GM18499 (cell line): Measurements from ENCODE around the gene DSTYK.
"Not testable (repeated sequence)": the region's sequence is repeated elsewhere in the genome, so short reads cannot be mapped to it uniquely, and the experiment has no call there.

Experiments
- ATAC-seq: cut with Tn5 transposase; IDR thresholded peaks from one replicate; pipeline ENCODE4 v1.9.1; 2021; ENCODE audit warnings: moderate number of reproducible peaks; ENCODE audit not compliant: insufficient read depth, unreplicated experiment

DSTYK gene

GRCh38 chr1:205186191-205186590, 25.3 kb downstream of the DSTYK start:
- ATAC-seq, result no peak

GRCh38 chr1:205183676-205184335, 27.7 kb downstream of the DSTYK start:
- no peak for ATAC-seq

- ATAC-seq, result no peak
Measured at GRCh38 chr1:205182930-205183329, 28.6 kb downstream of the DSTYK start.

DNA sequence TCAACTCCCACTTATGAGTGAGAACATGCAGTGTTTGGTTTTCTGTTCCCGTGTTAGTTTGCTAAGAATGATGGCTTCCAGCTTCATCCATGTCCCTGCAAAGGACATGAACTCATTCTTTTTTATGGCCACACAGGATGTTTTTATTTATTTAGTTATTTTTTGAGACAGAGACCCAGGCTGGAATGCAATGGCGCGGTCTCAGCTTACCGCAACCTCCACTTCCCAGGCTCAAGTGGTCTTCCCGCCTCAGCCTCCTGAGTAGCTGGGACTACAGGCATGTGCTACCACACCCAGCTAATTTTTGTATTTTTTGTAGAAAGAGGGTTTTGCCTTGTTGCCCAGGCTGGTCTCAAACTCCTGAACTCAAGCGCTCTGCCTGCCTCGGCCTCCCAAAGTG, 31.2 kb downstream of the DSTYK start:
- not testable (repeated sequence) for ATAC-seq

DNA sequence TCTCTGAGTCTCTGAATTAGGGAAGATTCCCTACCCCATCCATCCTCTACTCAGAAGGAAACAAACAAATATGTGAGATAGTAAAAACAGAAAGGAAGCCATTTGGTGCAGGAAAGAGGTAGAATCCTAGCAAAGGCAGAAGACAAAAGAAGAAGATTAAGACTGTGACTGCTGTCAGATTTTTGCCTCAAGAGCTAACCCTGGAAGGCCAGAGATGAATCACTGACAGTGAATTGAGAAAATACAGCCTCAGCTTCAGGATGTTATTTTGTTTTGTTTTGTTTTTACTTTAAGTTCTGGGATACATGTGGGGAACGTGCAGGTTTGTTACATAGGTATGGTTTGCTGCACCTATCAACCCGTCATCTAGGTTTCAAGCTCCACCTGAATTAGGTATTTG, 31.7 kb downstream of the DSTYK start:
- ATAC-seq, result no peak

DNA sequence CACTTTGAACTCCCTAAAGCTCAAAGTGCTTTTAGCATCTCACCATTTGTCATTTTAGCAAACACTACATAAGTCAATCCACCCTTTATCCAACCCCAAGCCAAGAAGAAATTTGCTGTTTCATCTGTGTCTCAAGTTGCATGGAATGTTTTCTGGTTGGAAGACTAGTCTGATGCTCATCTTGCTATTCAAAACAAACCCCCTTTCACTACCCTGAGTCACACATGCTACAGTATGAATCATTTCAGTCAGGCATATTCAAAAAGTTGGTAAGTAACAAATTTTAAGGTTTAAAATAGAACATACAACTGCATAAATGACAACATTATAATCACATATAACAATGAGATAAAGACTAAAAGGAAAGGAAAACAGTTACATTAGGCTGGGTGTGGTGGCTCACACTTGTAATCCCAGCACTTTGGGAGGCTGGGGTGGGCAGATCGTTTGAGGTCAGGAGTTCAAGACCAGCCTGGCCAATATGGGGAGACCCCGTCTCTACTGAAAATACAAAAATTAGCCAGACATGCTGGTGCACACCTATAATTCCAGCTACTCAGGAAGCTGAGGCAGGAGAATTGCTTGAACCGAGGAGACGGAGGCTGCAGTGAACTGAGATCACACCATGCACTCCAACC, 38.7 kb downstream of the DSTYK start:
- ATAC-seq, result no peak

GRCh38 chr1:205171369-205171768, 40.1 kb downstream of the DSTYK start:
- ATAC-seq, result no peak

GRCh38 chr1:205170532-205171269, 40.8 kb downstream of the DSTYK start:
- ATAC-seq, result no peak

DNA sequence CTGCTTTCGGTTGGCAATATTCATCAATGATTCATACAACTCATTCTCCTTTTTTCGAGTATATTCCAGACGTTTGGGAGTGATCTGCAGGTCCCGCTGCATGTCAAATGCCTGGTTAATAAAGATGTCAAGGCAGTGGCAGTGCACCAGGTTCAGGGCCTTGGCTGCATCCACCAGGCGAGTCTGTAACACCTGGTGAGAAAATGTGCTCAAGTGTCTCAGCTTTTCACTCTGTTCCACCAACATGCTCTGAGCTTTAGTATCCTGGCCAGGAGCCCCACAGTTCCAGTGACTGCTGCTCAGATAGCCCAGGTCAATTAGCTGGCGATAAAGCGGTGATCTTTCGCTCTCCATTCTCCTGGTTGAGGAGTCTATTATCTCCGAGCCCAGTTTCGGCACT, 42.3 kb downstream of the DSTYK start:
- ATAC-seq, result no peak

- no peak for ATAC-seq
Measured at GRCh38 chr1:205168291-205168690, 43.2 kb downstream of the DSTYK start.

DNA sequence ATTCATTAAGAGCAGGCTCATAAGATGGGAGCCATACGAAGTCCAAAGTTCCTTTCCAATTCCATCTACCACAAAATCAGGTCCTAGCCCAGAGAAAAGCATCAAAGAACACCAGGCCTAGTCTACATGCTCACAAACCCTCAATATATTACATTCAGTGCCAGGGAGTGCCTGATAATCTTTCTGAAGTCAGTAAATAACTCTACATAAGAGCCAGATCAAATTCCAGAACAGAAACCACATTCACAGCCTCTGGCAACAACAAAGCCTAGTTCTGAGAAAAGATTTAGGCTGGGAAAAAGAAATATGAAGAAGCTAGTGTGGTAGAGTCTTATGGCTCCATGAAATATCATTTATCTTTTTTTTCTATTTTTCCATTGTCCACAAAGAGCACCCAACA, 49.2 kb downstream of the DSTYK start:
- ATAC-seq, result no peak

- ATAC-seq, result no peak
Measured at GRCh38 chr1:205161076-205161475, 50.4 kb downstream of the DSTYK start.

DNA sequence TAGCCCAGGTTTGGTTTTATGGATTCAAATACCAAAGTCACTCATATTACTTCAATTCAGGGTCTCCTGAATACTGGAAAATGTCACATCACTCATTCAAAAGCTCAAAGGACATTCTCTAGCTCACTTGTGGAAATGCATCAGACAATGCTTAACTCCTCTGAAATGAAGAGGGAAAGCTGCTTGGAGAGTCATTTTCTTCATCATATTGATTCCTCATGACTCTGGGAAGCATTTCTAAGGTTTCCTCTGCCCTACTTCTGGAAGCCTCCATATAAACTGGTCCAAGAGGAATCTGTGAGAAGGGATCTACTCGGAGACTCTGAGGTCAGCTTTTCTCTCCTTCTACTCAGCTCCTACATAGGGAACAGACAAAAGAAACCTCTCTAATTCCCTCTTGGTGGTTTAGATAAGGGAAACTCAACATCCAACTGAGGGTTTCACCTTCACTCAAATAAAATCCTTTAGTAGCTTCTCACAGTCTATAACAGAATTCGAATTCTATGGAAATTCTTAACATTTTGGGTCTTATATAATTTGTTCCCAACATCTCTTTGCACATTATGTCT, 53.4 kb downstream of the DSTYK start:
- ATAC-seq, result no peak

GRCh38 chr1:205155665-205156377, 55.7 kb downstream of the DSTYK start:
- not testable (repeated sequence) for ATAC-seq

- no peak for ATAC-seq
Measured at GRCh38 chr1:205152505-205152904, 59.0 kb downstream of the DSTYK start.

DNA sequence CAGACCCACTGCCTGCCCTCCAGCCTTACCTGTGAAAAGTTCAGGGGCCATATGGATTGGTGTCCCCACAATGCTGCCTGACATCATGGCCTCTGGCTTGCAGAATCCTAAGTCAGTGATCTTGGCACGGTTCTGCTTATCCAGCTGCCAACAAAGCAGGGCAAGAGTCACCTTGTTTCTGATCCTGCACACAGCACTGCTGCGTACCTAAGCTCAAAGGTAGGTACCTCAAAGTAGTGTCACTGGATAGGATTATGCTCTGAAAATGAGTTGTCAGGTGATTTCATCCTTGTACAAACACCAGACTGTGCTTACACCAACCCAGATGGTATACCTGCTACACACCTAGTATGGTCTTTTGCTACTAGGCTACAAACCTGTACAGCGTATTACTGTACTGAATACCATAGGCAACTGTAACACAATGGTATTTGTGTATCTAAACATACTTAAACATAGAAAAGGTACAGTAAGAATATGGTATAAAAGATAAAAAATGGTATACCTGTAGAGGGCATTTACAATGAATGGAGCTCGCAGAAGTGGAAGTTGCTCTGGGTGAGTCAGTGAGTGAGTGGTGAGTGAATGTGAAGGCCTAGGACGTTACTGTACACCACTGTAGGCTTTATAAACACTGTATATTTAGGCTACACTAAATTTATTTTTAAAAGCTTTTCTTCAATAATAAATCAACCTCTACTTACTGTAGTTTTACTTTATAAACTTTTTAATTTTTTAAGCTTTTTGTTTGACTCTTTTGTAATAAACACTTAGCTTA, 60.7 kb downstream of the DSTYK start:
- ATAC-seq, result no peak

GRCh38 chr1:205147191-205147835, 64.2 kb downstream of the DSTYK start:
- ATAC-seq, result no peak

GRCh38 chr1:205144751-205145150, 66.8 kb downstream of the DSTYK start:
- ATAC-seq, result no peak

DNA sequence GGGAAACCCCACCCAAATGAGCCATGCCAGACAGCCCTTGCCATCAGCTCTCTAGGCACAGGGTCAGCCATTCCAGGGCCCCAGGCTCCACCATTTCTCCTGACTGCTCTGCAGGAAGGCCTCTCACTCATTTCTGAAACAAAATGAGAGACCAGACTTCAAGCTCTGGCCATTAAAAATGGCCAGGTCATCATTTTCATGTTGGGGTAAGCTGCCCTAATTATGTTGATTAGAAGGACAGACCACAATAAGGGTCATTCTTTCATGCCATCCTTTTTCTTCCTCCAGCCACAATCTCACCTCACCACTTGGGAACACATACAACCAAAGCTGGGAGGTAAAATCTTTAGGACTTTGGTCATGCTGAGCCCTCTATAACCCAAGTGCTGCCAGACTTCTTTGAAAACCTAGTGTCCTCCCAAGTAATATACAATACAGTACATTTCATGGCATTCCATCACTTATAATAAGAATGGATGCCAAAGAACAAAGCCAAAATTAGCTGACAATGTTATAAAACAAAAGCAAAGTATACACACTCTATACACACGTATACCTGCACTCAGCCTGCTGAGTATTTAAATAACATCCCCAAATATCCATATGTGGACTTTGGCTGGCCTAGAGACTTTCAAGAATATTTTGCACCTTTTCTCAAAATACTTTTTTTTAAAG, 67.3 kb downstream of the DSTYK start:
- no peak for ATAC-seq
